ENCODE data around the gene RBM12.
A peak's percentile ranks its signal among the peaks of the same experiment; 100 is the strongest.

Gene RBM12

DNA sequence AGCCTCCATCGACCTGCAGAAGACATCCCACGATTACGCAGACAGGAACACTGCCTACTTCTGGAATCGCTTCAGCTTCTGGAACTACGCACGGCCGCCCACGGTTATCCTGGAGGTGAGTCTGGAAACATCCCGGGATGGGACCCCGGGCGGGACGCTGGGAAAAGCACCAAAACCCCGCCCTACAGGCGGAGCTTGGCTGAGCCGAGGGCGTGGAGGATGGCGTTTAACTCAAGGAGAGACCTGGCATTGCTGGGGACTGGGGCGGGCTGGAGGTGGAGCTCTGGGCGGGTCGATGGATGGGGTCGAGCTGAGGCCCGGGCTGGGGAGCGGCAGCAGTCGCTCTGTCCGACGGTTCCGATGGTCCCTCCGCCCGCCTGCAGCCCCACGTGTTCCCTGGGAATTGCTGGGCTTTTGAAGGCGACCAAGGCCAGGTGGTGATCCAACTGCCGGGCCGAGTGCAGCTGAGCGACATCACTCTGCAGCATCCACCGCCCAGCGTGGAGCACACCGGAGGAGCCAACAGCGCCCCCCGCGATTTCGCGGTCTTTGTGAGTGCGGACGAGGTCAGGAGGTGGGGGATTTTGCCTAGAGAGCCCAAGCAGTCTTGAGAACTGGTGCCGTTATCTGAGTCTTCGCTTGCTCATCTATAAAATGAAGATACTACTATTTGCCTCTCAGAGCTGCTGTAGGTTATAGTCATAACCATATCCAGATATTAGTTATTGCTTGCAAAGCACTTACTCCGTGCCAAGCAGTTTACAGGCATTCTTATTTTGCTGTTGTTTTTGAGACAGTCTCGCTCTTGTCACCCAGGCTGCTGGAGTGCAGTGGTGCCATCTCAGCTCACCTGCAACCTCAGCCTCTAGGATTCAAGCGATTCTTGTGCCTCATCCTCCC, 45.3 kb downstream of the RBM12 start:
- DNase-seq: peak; percentile 80

GRCh38 chr20:35618263-35619131, 46.2 kb downstream of the RBM12 start:
- no peak for DNase-seq

DNA sequence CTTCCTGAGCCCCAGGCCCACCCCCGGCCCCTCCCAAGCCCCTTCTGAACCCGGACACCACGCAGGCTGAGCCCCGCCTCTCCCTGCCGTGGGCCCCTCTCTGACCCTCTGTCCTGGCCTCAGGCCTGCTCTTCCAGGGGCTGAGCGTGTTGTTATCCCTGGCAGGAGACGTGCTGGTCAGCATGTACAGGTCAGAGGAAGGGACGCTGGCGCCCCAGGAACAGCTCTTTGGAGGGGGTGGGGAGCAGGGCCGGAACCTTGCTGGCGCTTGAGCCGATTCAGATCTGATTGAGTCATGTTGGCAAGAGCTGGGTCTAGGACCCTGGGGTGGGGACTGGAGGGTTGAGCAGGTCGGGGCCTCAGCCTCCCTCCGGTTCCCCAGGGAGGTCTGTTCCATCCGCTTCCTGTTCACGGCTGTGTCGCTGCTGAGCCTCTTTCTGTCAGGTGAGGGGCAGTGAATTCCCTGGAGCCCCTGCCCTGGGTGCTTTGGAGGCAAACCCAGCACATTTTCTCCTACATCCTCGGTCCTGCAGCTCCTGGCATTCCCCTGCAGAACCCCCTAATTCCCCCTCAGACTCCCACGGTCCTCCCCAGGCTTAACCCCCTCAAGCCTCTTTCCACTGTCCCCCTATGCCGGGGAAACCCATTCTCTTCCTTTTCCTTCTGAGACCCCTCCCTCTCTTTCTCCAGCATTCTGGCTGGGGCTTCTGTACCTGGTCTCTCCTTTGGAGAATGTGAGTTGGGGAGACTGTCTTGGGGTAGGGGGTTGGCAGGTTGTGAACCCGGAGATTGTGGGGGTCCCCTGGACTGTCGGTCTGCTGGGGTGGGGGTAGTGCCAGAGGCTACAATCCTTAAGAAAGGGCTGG, 47.1 kb downstream of the RBM12 start:
- DNase-seq: no peak

- DNase-seq: peak; percentile 39
Measured at GRCh38 chr20:35616465-35617396, 48.0 kb downstream of the RBM12 start.

- peak; percentile 97 for DNase-seq
Measured at GRCh38 chr20:35615667-35616464, 48.8 kb downstream of the RBM12 start, which contains the start of gene SPAG4. Gene SPAG4 (plus strand): TSS chr20:35615829. CDS start chr20:35616004, 175 bp downstream.

DNA sequence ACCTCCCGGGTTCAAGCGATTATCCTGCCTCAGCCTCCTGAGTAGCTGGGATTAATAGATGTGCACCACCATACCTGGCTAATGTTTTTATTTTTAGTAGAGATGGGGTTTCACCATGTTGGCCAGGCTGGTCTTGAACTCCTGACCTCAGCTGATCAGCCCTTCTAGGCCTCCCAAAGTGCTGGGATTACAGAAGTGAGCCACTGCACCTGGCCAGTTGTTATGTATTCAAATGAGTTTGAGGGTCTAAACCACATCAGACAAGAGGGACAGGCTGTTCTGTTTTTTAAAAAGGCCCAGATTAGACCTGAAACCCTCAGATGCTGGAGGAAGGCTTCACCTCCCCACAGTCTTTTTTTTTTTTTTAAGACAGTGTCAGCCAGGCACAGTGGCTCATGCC, 53.2 kb downstream of the RBM12 start:
- no peak for DNase-seq

DNA sequence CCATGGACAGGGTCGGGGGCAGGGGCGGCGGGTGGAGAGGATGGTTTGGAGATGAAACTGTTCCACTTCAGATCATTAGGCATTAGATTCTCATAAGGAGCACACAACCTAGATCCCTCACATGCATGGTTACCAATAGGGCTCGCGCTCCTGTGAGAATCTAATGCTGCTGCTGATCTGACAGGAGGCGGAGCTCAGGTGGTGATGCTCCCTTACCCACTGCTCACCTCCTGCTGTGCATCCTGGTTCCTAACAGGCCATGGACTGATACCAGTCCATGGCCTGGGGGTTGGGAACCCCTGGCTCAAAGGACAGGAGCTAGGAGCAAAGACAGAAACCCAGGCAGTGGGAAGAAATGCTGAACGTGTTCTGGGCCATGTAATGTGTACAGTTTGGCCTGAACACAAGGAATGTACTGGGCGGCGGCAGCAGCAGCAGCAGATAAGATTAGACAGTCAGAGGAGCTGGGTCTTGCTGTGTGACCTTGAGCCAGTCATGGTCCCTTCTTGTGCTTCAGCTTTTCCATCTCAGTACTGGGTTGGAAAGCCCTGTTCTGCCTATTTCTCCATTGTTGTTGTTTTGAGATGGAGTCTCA, 53.8 kb downstream of the RBM12 start:
- no peak for DNase-seq

- DNase-seq: no peak
Measured at GRCh38 chr20:35607003-35607735, 57.5 kb downstream of the RBM12 start.

GRCh38 chr20:35606127-35606526, 58.6 kb downstream of the RBM12 start:
- no peak for DNase-seq

- no peak for DNase-seq
Measured at GRCh38 chr20:35604449-35604747, 60.3 kb downstream of the RBM12 start.

DNA sequence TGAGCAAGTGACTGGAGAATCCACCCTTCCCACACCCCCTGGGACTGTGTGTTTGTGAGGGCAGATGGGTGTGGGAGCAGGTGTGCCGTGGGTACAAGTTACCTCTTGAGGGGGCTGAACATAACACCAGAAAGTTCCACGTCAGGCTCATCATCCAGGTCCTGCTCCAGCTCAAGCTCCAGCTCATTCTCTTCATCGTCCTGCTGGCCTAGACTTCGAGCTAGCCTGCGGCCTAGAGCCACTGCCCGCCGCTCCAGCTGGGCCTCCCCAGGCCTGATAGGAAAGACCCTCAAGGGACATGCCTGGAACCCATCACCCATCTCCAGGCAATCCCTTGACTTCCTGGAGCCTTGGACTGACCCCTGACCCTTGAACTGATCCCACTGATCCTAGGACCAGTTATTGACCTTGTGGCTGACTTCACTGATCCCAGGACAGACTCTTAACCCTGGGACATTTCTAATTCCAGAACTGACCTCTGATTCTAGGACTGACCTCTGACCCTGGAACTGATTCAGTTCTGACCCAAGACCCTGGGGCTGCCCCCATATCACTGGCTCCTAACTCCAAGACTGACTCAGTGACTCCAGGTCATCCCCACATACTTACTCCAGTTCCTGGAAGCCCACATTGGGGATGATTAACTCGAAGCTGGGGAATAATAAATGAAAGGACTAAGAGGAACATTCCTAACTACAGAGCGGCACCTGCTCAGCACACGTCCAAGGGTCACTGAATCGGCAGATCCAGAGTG, 60.8 kb downstream of the RBM12 start:
- DNase-seq: no peak

DNA sequence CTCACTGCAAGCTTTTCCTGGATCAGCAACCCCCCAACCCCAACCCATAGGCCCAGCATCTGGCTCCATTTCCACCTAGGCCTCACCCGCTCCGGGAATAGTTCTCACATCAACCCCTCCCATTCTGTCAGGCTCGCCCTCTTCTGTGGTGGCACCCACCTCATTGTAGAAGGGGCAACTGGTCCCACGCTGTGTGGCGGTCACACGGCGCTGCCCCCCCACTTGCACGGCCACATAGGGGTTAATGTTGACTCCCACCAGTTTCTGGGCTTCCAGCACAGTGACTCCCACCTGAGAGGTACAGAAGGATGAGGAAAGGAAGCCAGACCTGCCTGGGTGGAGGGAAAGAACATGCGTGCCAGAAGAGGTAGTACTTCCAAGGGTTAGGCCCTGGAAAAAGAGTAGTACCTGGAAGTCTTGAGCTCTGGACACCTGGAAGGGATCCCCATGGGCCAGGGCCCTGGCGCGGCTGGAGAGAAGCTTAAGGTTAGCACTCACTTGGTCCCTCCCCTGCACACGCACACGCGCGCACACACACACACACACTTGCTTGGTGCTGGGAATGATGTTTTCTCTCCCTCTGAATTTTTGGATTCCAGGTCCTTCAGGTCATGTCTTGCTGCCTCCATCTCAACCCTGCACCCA, 61.7 kb downstream of the RBM12 start:
- no peak for DNase-seq

- no peak for DNase-seq
Measured at GRCh38 chr20:35601990-35602389, 62.7 kb downstream of the RBM12 start.

- DNase-seq: peak; percentile 20
Measured at GRCh38 chr20:35600993-35601973, 63.4 kb downstream of the RBM12 start.

GRCh38 chr20:35600176-35600992, 64.3 kb downstream of the RBM12 start:
- no peak for DNase-seq

GRCh38 chr20:35599776-35600120, 65.0 kb downstream of the RBM12 start:
- DNase-seq: no peak

Data from DMS 273 treated with DMSO at 0.1 percent for 48 hours (cell line).